CD4-positive, alpha-beta T cell treated with Interleukin-6 for 4 hours (primary cell): ENCODE measurements around the gene SUGCT.

ENCODE experiments used
- DNase-seq: peaks from one replicate; pipeline ENCODE4 v3.0.0-alpha.2; 2020; ENCODE audit warnings: mixed read lengths

The SUGCT gene

DNA sequence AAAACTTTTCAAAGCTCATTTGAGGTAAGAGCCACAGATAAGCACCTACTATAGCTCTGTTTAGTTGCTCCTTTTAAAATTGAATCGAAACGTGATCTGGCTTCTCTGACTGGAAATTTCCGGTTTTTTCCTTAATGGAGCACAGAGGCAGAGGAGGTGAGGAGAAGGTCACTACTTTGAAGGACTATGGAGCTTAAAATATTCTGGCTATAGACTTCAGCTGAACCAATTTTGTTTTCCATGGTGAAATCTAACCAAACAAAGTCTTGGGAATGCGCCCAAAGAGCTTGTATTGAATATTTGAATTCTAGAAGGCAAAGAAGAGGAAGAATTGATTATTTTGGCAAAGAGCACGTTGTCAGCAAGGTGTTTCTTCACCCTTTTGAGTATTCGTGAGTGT is 711.1 kb downstream of the SUGCT start:
- DNase-seq = no peak

- DNase-seq = no peak
Measured at GRCh38 chr7:40847921-40848320, 713.1 kb downstream of the SUGCT start.

DNA sequence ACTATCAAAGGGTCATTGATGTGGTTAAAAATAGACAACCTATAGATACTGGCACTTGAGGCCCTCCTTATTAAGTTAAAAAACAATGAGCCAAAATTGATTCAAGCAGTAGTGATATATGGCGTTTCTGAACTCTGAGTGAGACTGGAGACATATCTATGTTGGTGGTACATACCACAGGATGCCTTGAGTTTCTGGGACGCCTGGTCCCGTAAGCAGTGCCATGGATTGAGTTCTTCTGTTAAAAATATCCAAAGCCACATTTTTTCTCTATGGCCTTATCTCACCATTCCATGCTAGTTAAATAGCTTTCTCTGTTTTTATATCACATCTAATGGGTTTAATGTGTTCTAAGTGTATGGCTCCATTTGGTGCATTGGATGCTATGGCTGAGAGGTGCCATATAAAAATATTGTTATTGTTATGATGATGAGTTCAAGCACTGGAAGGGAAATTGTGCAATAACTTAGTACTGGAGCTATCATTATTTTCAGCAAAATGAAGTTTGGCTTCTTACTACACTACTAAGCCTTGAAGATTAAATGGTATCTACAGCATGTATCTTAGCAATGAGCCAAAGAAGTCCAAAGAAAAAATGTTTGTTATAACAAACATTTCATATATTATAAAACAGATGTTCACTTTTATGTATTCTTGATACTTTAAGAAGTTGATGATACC is 713.9 kb downstream of the SUGCT start:
- no peak for DNase-seq

DNA sequence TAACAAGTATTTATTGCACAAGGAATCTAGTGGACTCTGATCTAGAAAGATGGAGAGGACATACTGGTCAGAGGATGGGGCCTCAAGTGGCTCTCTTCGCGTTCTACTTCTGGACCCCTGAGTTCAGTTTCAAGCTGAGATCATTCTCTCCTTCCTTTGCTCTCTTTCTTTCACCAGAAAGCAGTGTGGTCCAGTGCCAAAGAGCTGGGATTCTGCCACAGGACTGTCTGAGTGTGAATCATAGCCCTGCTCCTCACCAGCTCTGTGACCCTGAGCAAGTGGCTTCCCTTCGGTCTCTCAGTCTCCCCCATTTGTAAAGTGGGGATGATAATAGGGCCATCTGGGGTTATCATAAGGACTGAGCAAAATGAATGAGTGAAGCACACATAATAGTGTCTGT is 715.2 kb downstream of the SUGCT start:
- DNase-seq = no peak

DNA sequence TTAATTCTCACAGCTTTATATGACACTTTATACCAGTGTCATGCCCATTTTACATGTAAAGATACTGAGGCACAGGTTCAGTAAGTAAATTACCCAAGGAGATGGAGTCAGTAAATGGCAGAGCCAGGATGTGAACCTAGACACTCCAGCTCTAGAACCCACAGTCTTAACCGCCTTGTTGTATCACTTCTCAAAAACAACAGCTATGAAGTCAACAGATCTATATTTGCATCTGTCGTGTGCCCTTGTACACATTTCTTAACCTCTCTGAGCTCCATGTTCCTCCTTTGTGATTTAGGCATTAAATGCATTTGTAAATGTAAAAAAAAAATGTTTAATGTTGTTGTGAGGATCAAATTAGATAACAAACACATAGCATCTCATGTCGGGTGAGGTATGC is 716.2 kb downstream of the SUGCT start:
- DNase-seq = no peak

- DNase-seq = no peak
Measured at GRCh38 chr7:40859076-40859475, 724.3 kb downstream of the SUGCT start.

DNA sequence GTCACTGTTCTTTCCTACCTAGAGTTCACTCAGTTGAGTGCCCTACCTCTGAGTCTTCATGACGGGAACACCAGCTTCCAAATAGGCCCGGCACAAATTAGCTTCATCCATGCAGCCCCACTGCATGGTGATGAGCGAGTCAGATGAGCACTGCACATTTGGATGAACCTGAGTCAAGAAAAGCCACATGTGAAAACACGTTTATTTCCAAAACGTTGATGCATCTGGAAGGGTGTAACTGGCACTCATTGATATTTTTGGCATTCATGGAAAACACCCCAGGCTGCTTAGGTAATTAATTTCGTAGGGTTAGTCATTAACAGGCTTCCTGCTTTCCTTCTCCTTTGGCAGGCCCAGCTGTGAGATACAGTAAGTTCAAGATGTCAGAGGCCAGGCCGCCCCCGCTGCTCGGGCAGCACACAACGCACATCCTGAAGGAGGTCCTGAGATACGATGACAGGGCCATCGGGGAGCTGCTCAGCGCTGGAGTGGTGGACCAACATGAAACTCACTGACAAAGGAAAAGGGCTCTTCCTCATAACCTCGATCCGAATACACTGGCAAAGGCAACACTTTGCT is 725.2 kb downstream of the SUGCT start:
- no peak for DNase-seq

DNA sequence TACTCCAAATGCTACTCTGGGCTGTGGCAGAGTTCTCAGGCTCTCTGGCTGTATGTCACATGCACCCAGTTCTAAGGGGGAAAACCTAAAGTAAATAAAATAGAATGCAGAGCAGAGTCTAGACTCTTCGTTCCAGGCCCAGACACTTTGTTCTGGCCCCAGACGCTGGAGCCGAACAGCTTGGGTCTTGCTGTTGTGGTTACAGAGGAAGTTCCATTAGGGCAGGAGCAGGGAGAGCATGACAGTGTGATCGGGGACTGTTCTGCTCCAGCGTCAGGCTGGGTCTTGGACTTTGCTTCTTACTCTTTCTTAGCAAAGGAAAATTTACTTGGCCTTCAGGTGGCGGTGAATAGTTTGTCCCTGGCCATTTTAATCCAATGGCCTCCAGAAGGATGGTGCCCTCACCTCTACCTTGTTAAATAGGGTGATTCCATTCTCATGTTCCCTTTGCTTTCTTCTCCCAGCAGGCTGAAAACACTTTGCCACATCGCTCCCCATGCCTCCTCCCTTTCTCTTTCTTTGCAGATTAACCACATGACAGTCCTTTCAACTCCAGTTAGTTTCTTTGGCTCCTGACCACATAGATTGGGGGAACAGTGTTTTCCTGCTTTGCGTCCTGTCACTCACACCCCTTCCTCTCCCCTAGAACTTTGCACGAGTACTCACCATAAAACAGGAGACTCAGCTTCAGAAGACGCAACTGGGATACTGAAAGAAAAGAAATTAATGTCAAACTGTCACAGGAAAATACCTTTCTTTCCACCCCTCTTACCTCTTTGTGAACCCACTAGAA is 730.8 kb downstream of the SUGCT start:
- no peak for DNase-seq

GRCh38 chr7:40866601-40867000 is 731.8 kb downstream of the SUGCT start:
- no peak for DNase-seq

- no peak for DNase-seq
Measured at GRCh38 chr7:40870108-40870507, 735.3 kb downstream of the SUGCT start.

DNA sequence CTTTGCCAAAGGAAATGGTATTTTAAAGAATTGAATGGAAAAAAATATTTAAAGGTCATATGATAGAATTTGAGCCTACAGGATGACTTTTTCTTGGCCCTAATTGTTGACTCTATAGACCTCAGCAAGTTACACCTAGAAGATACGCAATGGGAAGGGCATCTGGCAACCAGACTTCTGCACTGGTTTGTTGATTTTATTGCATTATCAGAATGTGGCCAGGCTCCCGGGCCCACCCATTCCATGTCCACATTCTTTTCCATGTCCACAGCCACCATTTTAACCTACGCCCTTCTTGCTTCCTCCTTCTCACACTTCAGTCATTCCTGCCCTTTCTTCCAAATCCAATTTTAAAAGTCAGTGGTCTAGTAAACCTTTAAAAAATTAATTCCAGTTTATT is 738.4 kb downstream of the SUGCT start:
- no peak for DNase-seq

DNA sequence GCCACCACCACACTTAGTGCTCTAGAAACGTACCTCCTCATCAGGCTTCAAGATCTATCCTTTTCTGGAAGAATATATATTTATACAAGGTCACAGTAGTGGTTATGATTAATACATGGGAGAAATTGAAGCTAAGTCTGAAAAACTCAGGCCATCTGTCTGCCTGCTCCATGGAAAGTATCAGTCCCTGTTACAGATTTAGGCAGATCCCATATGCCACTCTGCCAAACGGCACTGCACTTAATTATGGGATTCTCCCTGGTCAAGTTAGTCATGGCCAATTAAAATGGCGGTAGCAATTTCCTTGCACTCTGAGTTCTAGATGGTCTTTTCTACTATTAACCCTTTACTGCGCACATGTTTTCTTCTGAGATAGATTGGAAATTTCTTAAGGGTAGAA is 740.0 kb downstream of the SUGCT start:
- DNase-seq = no peak

DNA sequence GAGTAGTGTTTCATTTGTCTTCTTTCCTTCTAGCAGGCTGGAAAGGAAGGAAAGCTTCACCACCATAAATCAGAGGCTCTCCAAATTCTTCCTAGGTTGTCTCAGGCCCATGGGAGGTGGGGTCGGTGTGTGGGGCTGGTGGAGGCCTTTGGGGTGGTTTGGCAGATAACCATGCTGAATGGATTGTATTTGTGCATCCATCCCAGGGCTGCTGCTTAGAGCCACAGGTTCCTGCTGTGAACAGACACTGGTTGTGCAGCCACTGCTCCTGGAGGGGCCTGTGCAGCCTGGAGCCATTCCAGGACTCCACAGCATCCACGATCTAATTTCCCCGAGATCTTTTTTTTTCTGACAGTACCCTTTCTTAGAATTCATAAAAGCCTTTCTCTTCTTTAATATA is 741.8 kb downstream of the SUGCT start:
- DNase-seq = no peak

- DNase-seq = no peak
Measured at GRCh38 chr7:40879941-40880543, 745.2 kb downstream of the SUGCT start.

DNA sequence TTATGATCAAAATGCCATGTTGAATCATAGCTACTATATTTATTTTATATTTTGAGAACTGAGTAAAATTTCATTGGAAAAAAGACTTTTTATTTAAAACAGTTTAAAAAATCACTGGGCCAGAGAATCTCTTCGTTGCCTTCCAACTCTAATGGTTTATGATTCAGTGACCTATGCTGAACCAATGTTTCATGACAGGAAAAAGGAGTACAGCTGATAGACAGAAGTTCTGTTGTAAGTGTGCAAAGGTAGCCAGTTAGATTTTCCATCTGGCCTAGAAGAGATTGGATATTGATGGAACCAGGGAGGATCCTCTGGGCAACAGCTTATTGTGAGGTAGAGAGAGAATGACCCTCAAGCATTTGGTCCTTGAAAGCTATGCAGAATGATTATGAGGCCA is 745.8 kb downstream of the SUGCT start:
- no peak for DNase-seq

- no peak for DNase-seq
Measured at GRCh38 chr7:40881405-40881926, 746.7 kb downstream of the SUGCT start.

GRCh38 chr7:40882071-40882658 is 747.4 kb downstream of the SUGCT start:
- DNase-seq = no peak

DNA sequence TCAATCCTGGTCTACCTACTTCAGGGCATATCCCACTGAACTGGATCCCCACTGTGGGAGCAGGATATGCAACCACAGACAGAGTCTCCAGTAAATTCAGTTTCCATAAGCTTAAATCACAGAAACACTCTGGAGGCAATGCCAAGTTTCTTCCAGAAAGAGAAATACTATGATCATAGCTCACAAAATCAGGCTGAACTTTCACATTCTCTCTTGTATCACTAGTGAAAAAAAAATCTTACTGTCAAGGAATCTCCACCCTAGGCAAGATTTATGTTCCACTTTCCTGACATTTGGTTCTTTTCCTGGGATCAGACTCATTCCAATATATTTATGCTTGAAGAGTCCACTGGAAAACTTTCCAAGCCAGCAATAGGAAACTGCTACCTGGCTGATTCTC is 749.0 kb downstream of the SUGCT start:
- no peak for DNase-seq

DNA sequence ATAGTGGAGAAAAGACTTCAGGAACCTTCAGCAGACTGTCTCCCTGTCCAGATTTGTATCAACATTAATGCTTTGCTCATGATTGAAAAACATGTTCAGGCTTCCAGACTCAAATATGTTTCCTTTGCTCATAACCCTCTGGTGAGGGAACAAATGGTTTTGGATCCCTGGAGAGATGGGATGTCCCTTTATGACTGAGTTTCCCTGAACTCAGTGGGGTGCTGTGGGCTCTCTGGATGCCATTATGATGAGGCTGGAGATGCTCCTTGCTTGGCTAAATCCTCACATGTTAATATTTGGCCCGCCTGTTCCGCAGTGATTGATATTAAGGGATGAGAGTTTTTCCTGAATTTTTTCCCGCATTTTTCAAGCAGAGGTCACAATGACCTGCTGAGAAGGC is 749.4 kb downstream of the SUGCT start:
- DNase-seq = no peak

- no peak for DNase-seq
Measured at GRCh38 chr7:40885503-40885902, 750.7 kb downstream of the SUGCT start.

GRCh38 chr7:40887099-40887498 is 752.3 kb downstream of the SUGCT start:
- no peak for DNase-seq

- DNase-seq = no peak
Measured at GRCh38 chr7:40888499-40888898, 753.7 kb downstream of the SUGCT start.

DNA sequence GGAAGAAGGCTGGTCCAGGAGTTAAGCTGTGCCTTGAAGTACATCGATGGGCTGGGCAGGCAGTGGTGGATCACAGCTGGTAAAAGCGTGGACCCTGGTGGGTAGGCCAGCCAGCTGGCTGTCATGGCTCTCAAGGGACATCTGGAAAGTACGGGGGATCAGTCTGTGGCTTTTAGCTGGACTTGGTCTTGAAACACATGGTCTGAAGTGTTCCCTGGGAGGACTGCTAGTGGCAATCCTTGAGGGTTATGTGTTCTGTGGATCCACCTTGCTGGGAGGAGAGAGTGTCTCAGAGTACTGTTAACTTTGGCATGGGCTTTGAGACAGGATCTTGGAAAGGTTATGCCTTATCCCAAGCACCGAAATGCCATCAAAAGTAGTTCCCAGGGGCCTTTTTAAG is 754.3 kb downstream of the SUGCT start:
- DNase-seq = no peak
